Ovary (tissue), 9 donors: Measurements from ENCODE around the gene TXNRD3. TPM values are rescaled to one million over a fixed set of nuclear protein-coding genes. Genes with fewer than 3 reads are reported as not detected.
A peak's percentile ranks its signal among the peaks of the same experiment; 100 is the strongest.

ENCODE experiments used
- DNase-seq, 5 donors: peaks; one replicate each; pipeline ENCODE4 v3.0.0-alpha.2; 2019 to 2020
- H3K27ac ChIP-seq, 2 donors: fragments of 200-600 bp; one replicate each; pipeline versions ENCODE4 v1.5.1 to v1.8.0; 2019 to 2022
- H3K27me3 ChIP-seq: fragments of 200-600 bp; one replicate; pipeline ENCODE4 v1.8.0; 2022
- H3K36me3 ChIP-seq: fragments of 200-600 bp; sonication (generic); one replicate; pipeline ENCODE4 v1.5.1; 2019
- H3K4me1 ChIP-seq: one replicate; pipeline ENCODE4 v1.8.1; 2013; ENCODE audit warnings: mild to moderate bottlenecking, moderate library complexity; ENCODE audit not compliant: insufficient read depth
- H3K4me3 ChIP-seq: fragments of 200-600 bp; sonication (generic); one replicate; pipeline ENCODE4 v1.5.1; 2017
- H3K9me3 ChIP-seq, 2 donors: fragments of 200-600 bp in 1 of 2; sonication (generic) in 1 of 2; one replicate each; pipeline versions ENCODE4 v1.5.1 to v1.8.1; 2013 to 2019; ENCODE audit warnings: mild to moderate bottlenecking in 1 of 2, moderate library complexity in 1 of 2
- CTCF ChIP-seq, 3 donors: fragments of 450-650 bp in 2 of 3; fragments of 200-600 bp in 1 of 3; IDR thresholded peaks; one replicate each; pipeline versions ENCODE4 v1.5.1 to v1.8.0; 2016 to 2022; ENCODE audit warnings: antibody characterized with exemption in 3 of 3, mild to moderate bottlenecking in 1 of 3
- EP300 ChIP-seq: sonication (generic); formaldehyde crosslinking; IDR thresholded peaks from one replicate; pipeline ENCODE4 v1.6.1; 2017; ENCODE audit warnings: antibody characterized with exemption
- POLR2A ChIP-seq: fragments of 450-650 bp; IDR thresholded peaks from one replicate; pipeline ENCODE4 v1.6.1; 2017; ENCODE audit warnings: antibody characterized with exemption, mild to moderate bottlenecking, moderate library complexity
- WGBS, 3 donors: extraction: QIAGEN DNeasy Blood & Tissue Kit in 1 of 3; methylation state at CpG; one replicate each; pipeline versions ENCODE4 v1.1.5 to v1.1.7; 2013 to 2017; 5-methylcytosine and 5-hydroxymethylcytosine counted together
- intact Hi-C, 4 donors: fragments of 100-400 bp; cut with DNase I; formaldehyde crosslinking; loops; one replicate each; pipeline versions ENCODE4 v1.11.0 to v1.15.1; 2022 to 2023
- polyA plus RNA-seq, 2 donors: library from polyadenylated mRNA; stranded (reverse); fragments of 200-250 nt in 1 of 2; fragments of 350-450 nt in 1 of 2; fragmentation: Illumina TruSeq in 1 of 2; extraction: RNeasy Lipid Tissue Mini Kit (QIAGEN cat#74804) in 1 of 2; gene quantifications; one replicate each; pipeline ENCODE4 v1.2.3, GENCODE V29; 2013 to 2014
- small RNA-seq: library from RNA; depleted of rRNA; stranded (forward); fragments of <200 nt; gene quantifications from one replicate; pipeline ENCODE3, GENCODE V24; 2016
- total RNA-seq, 7 donors: library from RNA; depleted of rRNA in 2 of 7; stranded (reverse); fragments of >200 nt in 2 of 7; fragmentation: NEBNext Ultra II Directional in 3 of 7; extraction: Animal tissue kit (Norgen Biotek cat#: 25700) in 3 of 7; gene quantifications; one replicate each; pipeline versions ENCODE4 v1.1.0 to v1.2.4, GENCODE V29; 2016 to 2023
- donor health status: DM: no; HTN: no; CAD: no; lungs with moderate emphysema.
- donor health status: DM: no; HTN: no; CAD: no.
- donor health status: Bipolar disorder and iron deficiency.
- donor health status: DM: yes; HTN: yes; CAD: no.
- donor health status: DM: no; HTN: no; CAD: no.
- donor health status: DM: yes; HTN: yes; CAD: no.

The TXNRD3 gene
- total and polyA plus RNA-seq, 9 donors, result 10.1 to 25.3 (median 19.6) TPM

- no peak for TF ChIP-seq POLR2A
- no peak for TF ChIP-seq CTCF (IDR thresholded peaks at IDR 0.05)
- TF ChIP-seq EP300, result no peak
- intact Hi-C loops, result no loop called here
- H3K4me3 ChIP-seq, result no peak within 1 kb of the TSS
- H3K36me3 ChIP-seq, result no peaks in the 10 kb centered on the region
- WGBS, 3 donors, result 66 to 73% (median 71%) methylated on average over 7 to 9 of the region's 9 CpGs
- H3K9me3 ChIP-seq, result no peaks in the 10 kb centered on the region
- DNase-seq, result peak in 2 of 5 donors; percentile 3 to 18
- H3K4me1 ChIP-seq, result no peaks in the 10 kb centered on the region
- H3K27ac ChIP-seq, result no peak within 1 kb of the TSS
- no peaks in the 10 kb centered on the region for H3K27me3 ChIP-seq
Measured at GRCh38 chr3:126558336-126559071, 96.4 kb downstream of the TXNRD3 start, which contains the start of gene C3orf22. Gene C3orf22 (minus strand): TSS chr3:126558932. CDS start chr3:126553390, 5,542 bp downstream.

GRCh38 chr3:126557761-126558160 lies 97.2 kb downstream of the TXNRD3 start:
- Histone ChIP-seq H3K4me1 (no peaks in the 10 kb centered on the region), H3K4me3 (no peak overlapping the region), H3K9me3 (no peaks in the 10 kb centered on the region), H3K27ac (no peak overlapping the region), H3K36me3 (no peaks in the 10 kb centered on the region), H3K27me3 (no peaks in the 10 kb centered on the region)
- no peak for TF ChIP-seq CTCF (IDR thresholded peaks at IDR 0.05)
- TF ChIP-seq POLR2A, result no peak
- TF ChIP-seq EP300, result no peak
- WGBS, 3 donors, result 72 to 91% (median 76%) methylated on average over 6 of the region's 6 CpGs
- DNase-seq, result peak in 1 of 5 donors; percentile 5
- intact Hi-C loops, result no loop called here

- H3K27me3 ChIP-seq, result no peaks in the 10 kb centered on the region
- no peak for TF ChIP-seq EP300
- no peak for TF ChIP-seq CTCF (IDR thresholded peaks at IDR 0.05)
- TF ChIP-seq POLR2A, result no peak
- H3K4me3 ChIP-seq, result no peak overlapping the region
- no peak overlapping the region for H3K27ac ChIP-seq
- no peaks in the 10 kb centered on the region for H3K9me3 ChIP-seq
- intact Hi-C loops, result no loop called here
- H3K36me3 ChIP-seq, result no peaks in the 10 kb centered on the region
- no peaks in the 10 kb centered on the region for H3K4me1 ChIP-seq
- WGBS, 3 donors, result 88 to 90% (median 89%) methylated on average over 6 to 11 of the region's 11 CpGs
- peak in 1 of 5 donors; percentile 25 for DNase-seq
Measured at GRCh38 chr3:126557415-126557745, 97.5 kb downstream of the TXNRD3 start.

Small RNA genes lying within 50 kb of the gene (small RNA-seq; reads per million reads assigned to genes)
- 0.35 reads per million for gene RNA5SP138

Other genes starting within 250 kb of the TXNRD3 start
- 10 to 100 TPM; 32.2 to 47.3 (median 32.9) TPM for gene ZXDC, start 179.2 kb downstream of the TXNRD3 start, total RNA-seq
- 10 to 100 TPM; 14.4 to 18.5 TPM for gene ZXDC, start 179.2 kb downstream of the TXNRD3 start, polyA plus RNA-seq
- gene UROC1, start 137.4 kb downstream of the TXNRD3 start, total RNA-seq, result under 1 TPM in 4 of 7 donors, not detected in 3; 0.08 to 0.32 (median 0.15) TPM
- gene UROC1, start 137.4 kb downstream of the TXNRD3 start, polyA plus RNA-seq, result under 1 TPM in 1 of 2 donors, not detected in 1; 0.06 TPM
- under 1 TPM in 4 of 7 donors, not detected in 3; 0.12 to 0.87 (median 0.44) TPM for gene CHST13, start 131.0 kb downstream of the TXNRD3 start, total RNA-seq
- under 1 TPM in 1 of 2 donors, not detected in 1; 0.15 TPM for gene CHST13, start 131.0 kb downstream of the TXNRD3 start, polyA plus RNA-seq
- under 1 TPM in 3 of 7 donors, not detected in 4; 0.12 to 0.40 (median 0.30) TPM for gene C3orf22, start 96.2 kb downstream of the TXNRD3 start, total RNA-seq
- gene C3orf22, start 96.2 kb downstream of the TXNRD3 start, polyA plus RNA-seq, result under 1 TPM in 1 of 2 donors, not detected in 1; 0.04 TPM
- gene CHCHD6, start 49.1 kb upstream of the TXNRD3 start, total RNA-seq, result 10 to 100 TPM; 12.5 to 24.6 (median 19.5) TPM
- 10 to 100 TPM in 1 of 2 donors, 1 to 10 TPM in 1; 8.5 to 24.4 TPM for gene CHCHD6, start 49.1 kb upstream of the TXNRD3 start, polyA plus RNA-seq